Glutamatergic neuron (in vitro differentiated cells): ENCODE results near the gene MPL. TPM values are rescaled to one million over a fixed set of nuclear protein-coding genes. Genes with fewer than 3 reads are reported as not detected.

Experiments
- DNase-seq: peaks from one replicate; pipeline ENCODE4 v3.0.0; 2022
- H3K27ac Mint-ChIP-seq: one replicate; pipeline ENCODE4 v1.8.0; 2020; ENCODE audit warnings: mild to moderate bottlenecking, mixed read lengths, inconsistent platforms; ENCODE audit not compliant: unreplicated experiment
- H3K27me3 Mint-ChIP-seq: one replicate; pipeline ENCODE4 v1.8.0; 2020; ENCODE audit warnings: mild to moderate bottlenecking, moderate library complexity, mixed read lengths, inconsistent platforms; ENCODE audit not compliant: unreplicated experiment
- H3K36me3 Mint-ChIP-seq: one replicate; pipeline ENCODE4 v1.8.0; 2020; ENCODE audit warnings: mild to moderate bottlenecking, mixed read lengths, inconsistent platforms; ENCODE audit not compliant: unreplicated experiment
- H3K4me1 Mint-ChIP-seq: one replicate; pipeline ENCODE4 v1.8.0; 2020; ENCODE audit warnings: mild to moderate bottlenecking, low read depth, mixed read lengths, inconsistent platforms; ENCODE audit not compliant: unreplicated experiment
- H3K4me3 Mint-ChIP-seq: one replicate; pipeline ENCODE4 v1.8.0; 2020; ENCODE audit warnings: mild to moderate bottlenecking, mixed read lengths, inconsistent platforms; ENCODE audit not compliant: unreplicated experiment
- H3K9me3 Mint-ChIP-seq: one replicate; pipeline ENCODE4 v1.8.0; 2020; ENCODE audit warnings: mild to moderate bottlenecking, moderate library complexity, mixed read lengths, inconsistent platforms; ENCODE audit not compliant: unreplicated experiment
- CTCF ChIP-seq: fragments of 200-600 bp; sonication (generic); IDR thresholded peaks from one replicate; pipeline ENCODE4 v1.5.0; 2021; ENCODE audit not compliant: partially characterized antibody, unreplicated experiment
- total RNA-seq: library from RNA; stranded (reverse); fragmentation: NEBNext Ultra II Directional; extraction: Animal tissue kit (Norgen Biotek cat#: 25700); gene quantifications from one replicate; pipeline ENCODE4 v1.2.1, GENCODE V29; 2021; ENCODE audit not compliant: unreplicated experiment

The MPL gene
- total RNA-seq, 1 donor from 2014 or later = not detected

GRCh38 chr1:43373066-43373940 lies 35.7 kb downstream of the MPL start:
- Mint-ChIP-seq H3K4me3 (no peak overlapping the region), H3K36me3 (no peaks in the 10 kb centered on the region), H3K27ac (no peak overlapping the region), H3K27me3 (no peaks in the 10 kb centered on the region), H3K9me3 (peaks cover 3% of the 10 kb centered on the region), H3K4me1 (peaks cover 4% of the 10 kb centered on the region)
- TF ChIP-seq CTCF = no peak
- no peak for DNase-seq

GRCh38 chr1:43376723-43377235 lies 39.2 kb downstream of the MPL start:
- no peak overlapping the region for H3K4me3 Mint-ChIP-seq
- no peaks in the 10 kb centered on the region for H3K36me3 Mint-ChIP-seq
- H3K4me1 Mint-ChIP-seq = no peaks in the 10 kb centered on the region
- TF ChIP-seq CTCF = no peak
- peaks cover 1% of the 10 kb centered on the region for H3K9me3 Mint-ChIP-seq
- H3K27me3 Mint-ChIP-seq = no peaks in the 10 kb centered on the region
- H3K27ac Mint-ChIP-seq = no peak overlapping the region
- DNase-seq = no peak

- no peaks in the 10 kb centered on the region for H3K27me3 Mint-ChIP-seq
- H3K36me3 Mint-ChIP-seq = no peaks in the 10 kb centered on the region
- H3K4me3 Mint-ChIP-seq = no peak overlapping the region
- H3K9me3 Mint-ChIP-seq = peaks cover 1% of the 10 kb centered on the region
- H3K27ac Mint-ChIP-seq = no peak overlapping the region
- DNase-seq = no peak
- no peaks in the 10 kb centered on the region for H3K4me1 Mint-ChIP-seq
- TF ChIP-seq CTCF = no peak
Measured at GRCh38 chr1:43377831-43378230, 40.2 kb downstream of the MPL start.

- Mint-ChIP-seq H3K4me1 (no peaks in the 10 kb centered on the region), H3K4me3 (no peak overlapping the region), H3K27me3 (no peaks in the 10 kb centered on the region), H3K9me3 (peaks cover 1% of the 10 kb centered on the region), H3K27ac (no peak overlapping the region), H3K36me3 (no peaks in the 10 kb centered on the region)
- TF ChIP-seq CTCF = no peak
- DNase-seq = no peak
Measured at GRCh38 chr1:43379476-43379875, 41.9 kb downstream of the MPL start.

- H3K9me3 Mint-ChIP-seq = peaks cover 1% of the 10 kb centered on the region
- peaks cover 4% of the 10 kb centered on the region for H3K36me3 Mint-ChIP-seq
- H3K27me3 Mint-ChIP-seq = no peaks in the 10 kb centered on the region
- H3K27ac Mint-ChIP-seq = no peak overlapping the region
- DNase-seq = no peak
- no peaks in the 10 kb centered on the region for H3K4me1 Mint-ChIP-seq
- no peak overlapping the region for H3K4me3 Mint-ChIP-seq
- no peak for TF ChIP-seq CTCF
Measured at GRCh38 chr1:43381612-43382011, 44.0 kb downstream of the MPL start.
